ACC112 (cell line): Measurements from ENCODE around the gene ARHGEF11.

Source experiments
- H2AFZ ChIP-seq: fragments of 200-600 bp; sonication (generic); one replicate; pipeline ENCODE4 v1.6.0; 2017; ENCODE audit warnings: antibody characterized with exemption, low read length; ENCODE audit not compliant: unreplicated experiment
- H3K27ac ChIP-seq: fragments of 200-600 bp; sonication (generic); 2 replicates; pipeline ENCODE4 v1.5.1; 2014; ENCODE audit warnings: low read depth, mild to moderate bottlenecking, antibody characterized with exemption, low read length, moderate library complexity
- H3K27me3 ChIP-seq: fragments of 200-600 bp; sonication (generic); 2 replicates; pipeline ENCODE4 v1.6.1; 2014; ENCODE audit warnings: mild to moderate bottlenecking, antibody characterized with exemption, low read length, moderate library complexity, mixed read lengths; ENCODE audit not compliant: insufficient read depth
- H3K36me3 ChIP-seq: fragments of 200-600 bp; sonication (generic); 2 replicates; pipeline ENCODE4 v1.6.1; 2016; ENCODE audit warnings: mild to moderate bottlenecking, antibody characterized with exemption, low read length, moderate library complexity, mixed read lengths; ENCODE audit not compliant: insufficient read depth
- H3K4me1 ChIP-seq: fragments of 200-600 bp; sonication (generic); one replicate; pipeline ENCODE4 v1.6.1; 2016; ENCODE audit warnings: low read length, mixed read lengths; ENCODE audit not compliant: insufficient read depth, unreplicated experiment, control insufficient read depth
- H3K4me3 ChIP-seq: fragments of 200-600 bp; sonication (generic); 2 replicates; pipeline ENCODE4 v1.5.1; 2014; ENCODE audit warnings: mild to moderate bottlenecking, low read depth, low read length
- H3K79me2 ChIP-seq: fragments of 200-600 bp; sonication (generic); one replicate; pipeline ENCODE4 v1.6.0; 2016; ENCODE audit warnings: low read length; ENCODE audit not compliant: control insufficient read depth, unreplicated experiment, insufficient read depth

ARHGEF11 gene

GRCh38 chr1:157045250-157046218 is at the start of gene ARHGEF11:
Gene ARHGEF11 (minus strand): TSS chr1:157045742. CDS start chr1:157044330, 1,412 bp downstream.
- Histone ChIP-seq H3K36me3 (no peaks in the 10 kb centered on the region), H3K79me2 (peaks cover 39% of the 10 kb centered on the region), H3K27ac (peak within 1 kb of the TSS; percentile 42)

GRCh38 chr1:157095091-157095490 is 49.5 kb upstream of the ARHGEF11 start:
- Histone ChIP-seq H2AFZ (no peak overlapping the region), H3K27ac (no peak overlapping the region), H3K4me1 (peaks cover 6% of the 10 kb centered on the region), H3K79me2 (no peaks in the 10 kb centered on the region), H3K4me3 (no peak overlapping the region), H3K27me3 (no peaks in the 10 kb centered on the region), H3K36me3 (no peaks in the 10 kb centered on the region)

More at GRCh38 chr1:157045250-157046218, at the start of gene ARHGEF11:
- H2AFZ ChIP-seq: peak within 1 kb of the TSS; percentile 70
- no peaks in the 10 kb centered on the region for H3K27me3 ChIP-seq
- peak within 1 kb of the TSS; percentile 79 for H3K4me3 ChIP-seq
- peaks cover 35% of the 10 kb centered on the region for H3K4me1 ChIP-seq

- peaks cover 6% of the 10 kb centered on the region for H3K4me1 ChIP-seq
- H2AFZ ChIP-seq: no peak overlapping the region
- no peaks in the 10 kb centered on the region for H3K36me3 ChIP-seq
- H3K27ac ChIP-seq: no peak overlapping the region
- H3K27me3 ChIP-seq: no peaks in the 10 kb centered on the region
- H3K4me3 ChIP-seq: no peak overlapping the region
- no peaks in the 10 kb centered on the region for H3K79me2 ChIP-seq
Observed at GRCh38 chr1:157092831-157093230, 47.3 kb upstream of the ARHGEF11 start.

GRCh38 chr1:157091668-157092273 is 46.2 kb upstream of the ARHGEF11 start:
- no peaks in the 10 kb centered on the region for H3K79me2 ChIP-seq
- H2AFZ ChIP-seq: no peak overlapping the region
- no peak overlapping the region for H3K4me3 ChIP-seq
- no peaks in the 10 kb centered on the region for H3K36me3 ChIP-seq
- peaks cover 6% of the 10 kb centered on the region for H3K4me1 ChIP-seq
- H3K27ac ChIP-seq: no peak overlapping the region
- H3K27me3 ChIP-seq: no peaks in the 10 kb centered on the region

- no peaks in the 10 kb centered on the region for H3K27me3 ChIP-seq
- H2AFZ ChIP-seq: no peak overlapping the region
- H3K4me1 ChIP-seq: peaks cover 6% of the 10 kb centered on the region
- no peak overlapping the region for H3K27ac ChIP-seq
- H3K79me2 ChIP-seq: no peaks in the 10 kb centered on the region
- H3K36me3 ChIP-seq: no peaks in the 10 kb centered on the region
- no peak overlapping the region for H3K4me3 ChIP-seq
Observed at GRCh38 chr1:157091186-157091585, 45.6 kb upstream of the ARHGEF11 start.

GRCh38 chr1:157090771-157091170 is 45.2 kb upstream of the ARHGEF11 start:
- H3K79me2 ChIP-seq: no peaks in the 10 kb centered on the region
- no peaks in the 10 kb centered on the region for H3K36me3 ChIP-seq
- H3K27ac ChIP-seq: no peak overlapping the region
- peaks cover 6% of the 10 kb centered on the region for H3K4me1 ChIP-seq
- H3K27me3 ChIP-seq: no peaks in the 10 kb centered on the region
- H3K4me3 ChIP-seq: no peak overlapping the region
- no peak overlapping the region for H2AFZ ChIP-seq

GRCh38 chr1:157090196-157090647 is 44.7 kb upstream of the ARHGEF11 start:
- Histone ChIP-seq H3K4me1 (peaks cover 6% of the 10 kb centered on the region), H3K27ac (no peak overlapping the region), H3K4me3 (no peak overlapping the region), H3K79me2 (no peaks in the 10 kb centered on the region), H3K27me3 (no peaks in the 10 kb centered on the region), H2AFZ (no peak overlapping the region), H3K36me3 (no peaks in the 10 kb centered on the region)

GRCh38 chr1:157089789-157090188 is 44.2 kb upstream of the ARHGEF11 start:
- peaks cover 6% of the 10 kb centered on the region for H3K4me1 ChIP-seq
- H3K79me2 ChIP-seq: no peaks in the 10 kb centered on the region
- no peak overlapping the region for H2AFZ ChIP-seq
- no peaks in the 10 kb centered on the region for H3K36me3 ChIP-seq
- H3K4me3 ChIP-seq: no peak overlapping the region
- no peak overlapping the region for H3K27ac ChIP-seq
- no peaks in the 10 kb centered on the region for H3K27me3 ChIP-seq

GRCh38 chr1:157088607-157089006 is 43.1 kb upstream of the ARHGEF11 start:
- peaks cover 6% of the 10 kb centered on the region for H3K4me1 ChIP-seq
- no peaks in the 10 kb centered on the region for H3K27me3 ChIP-seq
- no peak overlapping the region for H2AFZ ChIP-seq
- no peaks in the 10 kb centered on the region for H3K36me3 ChIP-seq
- H3K4me3 ChIP-seq: no peak overlapping the region
- no peak overlapping the region for H3K27ac ChIP-seq
- H3K79me2 ChIP-seq: no peaks in the 10 kb centered on the region

- Histone ChIP-seq H3K36me3 (no peaks in the 10 kb centered on the region), H3K4me3 (no peak overlapping the region), H3K4me1 (peaks cover 6% of the 10 kb centered on the region), H3K79me2 (no peaks in the 10 kb centered on the region), H3K27me3 (peaks cover 11% of the 10 kb centered on the region), H3K27ac (no peak overlapping the region), H2AFZ (no peak overlapping the region)
Observed at GRCh38 chr1:157087030-157087429, 41.5 kb upstream of the ARHGEF11 start.
